Effector CD4-positive, alpha-beta T cell (primary cell): ENCODE data around the gene FAM107B.
"Not testable (repeated sequence)": the region's sequence is repeated elsewhere in the genome, so short reads cannot be mapped to it uniquely, and the experiment has no call there.

ENCODE experiments used
- DNase-seq: peaks from one replicate; pipeline ENCODE4 v3.0.0-alpha.2; 2020

Gene FAM107B

DNA sequence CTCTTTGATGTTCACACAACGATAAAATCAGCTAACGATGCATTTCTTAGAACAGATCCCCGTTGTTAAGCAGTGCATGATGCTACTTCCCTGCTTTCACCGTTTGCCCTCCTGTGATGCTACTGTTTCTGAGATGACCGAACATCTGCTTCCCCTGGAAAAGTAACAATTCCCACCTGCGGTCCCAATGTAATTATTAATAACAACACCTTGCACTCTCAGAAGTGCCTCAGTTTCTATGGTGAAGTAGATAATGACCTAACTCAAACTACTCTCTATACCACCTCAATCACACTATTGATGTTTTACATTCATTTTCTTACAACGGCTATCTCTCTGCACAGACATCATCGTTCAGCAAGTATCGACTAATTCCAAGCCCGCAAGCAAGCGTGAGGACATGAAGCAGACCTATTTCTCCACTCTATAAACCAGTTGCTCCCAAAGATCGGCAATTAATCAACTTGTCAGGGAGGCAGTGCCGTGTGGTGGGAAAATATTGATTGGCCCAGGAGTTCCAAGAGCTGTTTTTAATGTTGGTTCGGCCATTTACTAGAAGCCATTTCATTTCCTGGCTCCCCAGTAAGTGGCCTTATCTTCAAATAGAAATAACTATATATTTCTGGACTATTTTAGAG lies 42.7 kb downstream of the FAM107B start:
- no peak for DNase-seq

GRCh38 chr10:14728346-14728745 lies 46.4 kb downstream of the FAM107B start:
- DNase-seq = no peak

- no peak for DNase-seq
Measured at GRCh38 chr10:14727924-14728323, 46.8 kb downstream of the FAM107B start.

DNA sequence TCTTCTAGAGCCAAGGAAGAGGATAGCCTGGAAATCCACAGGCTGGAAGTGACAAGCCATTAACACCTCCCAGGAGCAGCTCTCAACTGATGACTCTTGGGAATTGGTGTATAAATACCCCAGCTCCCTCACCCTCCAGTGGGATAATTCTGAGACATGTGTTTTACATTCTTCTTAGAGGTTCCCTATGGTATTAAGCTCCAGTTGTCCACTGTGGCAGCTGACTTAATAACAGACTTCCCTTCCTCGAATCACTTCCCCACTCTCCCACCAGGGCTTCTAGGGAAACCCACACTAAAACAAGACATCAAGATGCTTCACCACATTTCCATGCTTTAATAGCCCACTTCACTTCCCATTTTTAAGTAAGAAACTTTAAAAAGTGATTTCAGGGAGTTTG lies 47.2 kb downstream of the FAM107B start:
- no peak for DNase-seq

- DNase-seq = no peak
Measured at GRCh38 chr10:14724931-14725330, 49.8 kb downstream of the FAM107B start.

- no peak for DNase-seq
Measured at GRCh38 chr10:14723052-14723689, 51.5 kb downstream of the FAM107B start.

GRCh38 chr10:14717552-14717951 lies 57.1 kb downstream of the FAM107B start:
- DNase-seq = no peak

GRCh38 chr10:14712991-14713424 lies 61.7 kb downstream of the FAM107B start:
- DNase-seq = no peak

GRCh38 chr10:14709344-14709743 lies 65.4 kb downstream of the FAM107B start:
- not testable (repeated sequence) for DNase-seq

DNA sequence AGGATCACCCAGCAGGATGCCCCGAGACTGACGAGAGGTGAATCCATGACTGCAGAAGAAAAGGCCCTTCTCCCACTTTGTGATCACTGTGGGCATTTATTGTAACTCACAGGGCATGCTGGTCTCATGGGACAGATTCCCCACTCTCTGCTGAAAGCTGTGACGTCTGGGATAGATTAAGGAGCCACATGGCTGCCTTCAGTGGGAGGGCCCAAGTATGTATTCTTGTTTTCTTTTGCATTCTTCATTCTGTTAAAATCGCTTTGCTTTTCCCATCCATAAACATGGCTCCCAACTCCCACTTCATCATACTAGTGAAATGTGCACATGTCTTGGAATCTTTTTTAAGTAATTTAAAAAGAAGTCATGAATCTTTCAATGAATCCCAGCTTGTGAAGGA lies 67.2 kb downstream of the FAM107B start:
- DNase-seq = no peak

- DNase-seq = no peak
Measured at GRCh38 chr10:14705548-14706230, 69.0 kb downstream of the FAM107B start.

- no peak for DNase-seq
Measured at GRCh38 chr10:14703631-14704001, 71.1 kb downstream of the FAM107B start.

- DNase-seq = no peak
Measured at GRCh38 chr10:14701466-14701865, 73.2 kb downstream of the FAM107B start.

DNA sequence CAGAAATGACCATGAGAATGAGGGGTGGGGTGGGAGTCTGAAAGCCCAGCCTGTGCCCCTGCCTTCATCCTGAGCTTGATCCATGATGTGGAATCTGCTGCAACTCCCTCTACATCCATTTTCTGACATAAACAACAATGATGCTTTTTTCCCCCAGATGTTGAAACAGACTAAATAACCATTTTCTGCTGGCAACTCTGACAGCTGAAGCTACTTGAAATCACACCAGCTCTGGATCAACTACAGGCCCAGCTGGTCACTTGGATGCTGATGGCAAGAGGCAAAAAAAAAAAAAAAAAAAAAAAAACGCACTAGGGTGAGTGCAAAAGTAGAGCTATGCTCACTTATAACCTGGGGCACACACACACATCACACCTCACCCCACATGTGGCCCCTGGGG lies 74.2 kb downstream of the FAM107B start:
- no peak for DNase-seq

DNA sequence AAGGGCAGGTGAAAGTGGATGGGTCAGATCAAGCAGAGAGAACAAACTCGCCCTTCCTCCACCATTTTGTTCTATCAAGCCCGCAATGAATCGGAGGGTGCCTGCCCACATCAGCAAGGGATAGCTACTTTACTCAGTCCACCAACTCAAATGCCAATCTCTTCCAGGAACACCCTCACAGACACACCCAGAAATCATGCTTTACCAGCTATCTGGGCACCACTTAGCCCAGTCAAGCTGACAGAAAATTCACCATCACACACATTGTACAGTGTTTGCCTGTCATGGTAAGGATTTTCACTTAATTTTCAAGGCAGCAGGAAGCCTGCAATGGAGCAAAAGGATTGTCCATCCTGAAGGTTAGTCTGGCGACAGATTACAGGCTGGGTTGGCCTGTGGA lies 75.2 kb downstream of the FAM107B start:
- no peak for DNase-seq

DNA sequence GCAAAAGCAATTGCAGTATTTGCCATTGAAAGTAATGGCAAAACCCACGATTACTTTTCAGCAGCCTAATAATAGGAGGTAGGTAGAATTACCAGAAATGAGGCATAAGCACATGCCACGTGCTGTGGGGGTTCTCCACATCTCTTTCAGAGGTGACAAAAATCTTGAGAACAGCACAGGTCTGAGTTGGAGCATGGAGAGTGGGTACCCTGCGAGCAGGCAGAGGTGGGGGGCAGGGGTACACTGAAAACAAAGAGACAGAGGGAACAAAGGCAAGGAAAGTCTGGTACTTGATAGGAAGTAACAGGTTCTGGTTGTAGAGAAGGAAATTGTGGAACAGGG lies 75.9 kb downstream of the FAM107B start:
- no peak for DNase-seq

- DNase-seq = no peak
Measured at GRCh38 chr10:14698111-14698828, 76.4 kb downstream of the FAM107B start.

DNA sequence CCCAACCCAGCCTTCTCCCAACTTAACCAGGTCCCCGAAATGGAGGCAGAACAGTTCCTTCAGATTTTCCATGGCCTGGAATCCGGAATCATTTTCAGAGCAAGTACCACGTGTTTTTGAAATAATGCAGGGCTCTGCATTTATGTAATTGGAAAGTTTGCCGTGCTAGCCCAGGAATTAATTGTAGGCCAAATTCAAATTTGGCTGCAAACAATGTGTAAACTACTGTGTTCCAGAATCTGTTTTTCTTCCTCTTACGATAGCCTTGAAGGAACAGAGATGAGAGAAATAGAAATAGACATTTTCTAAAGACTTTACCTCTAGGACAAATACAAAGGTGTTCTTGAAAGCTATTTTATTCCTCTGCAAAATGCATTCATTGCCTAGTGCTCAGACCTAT lies 77.4 kb downstream of the FAM107B start:
- DNase-seq = no peak

DNA sequence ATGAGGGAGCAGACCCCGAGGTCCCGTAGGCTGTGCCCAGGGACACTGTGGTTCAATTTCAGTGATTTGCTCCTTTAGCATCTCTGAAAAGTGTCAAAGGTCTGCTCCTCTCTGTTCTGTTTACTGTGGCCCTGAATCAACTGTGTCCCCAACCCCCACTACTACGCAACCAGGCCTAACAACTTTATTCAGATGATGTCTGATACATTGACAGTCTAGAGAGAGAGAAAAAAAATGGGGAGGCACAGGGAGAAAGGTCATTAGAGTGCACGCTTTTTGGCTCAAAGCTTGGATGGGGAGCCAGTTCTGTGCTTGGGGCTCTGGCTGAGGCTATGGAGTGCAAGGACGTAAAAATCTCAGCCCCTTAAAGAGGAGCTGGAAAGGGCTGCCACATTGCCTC lies 77.9 kb downstream of the FAM107B start:
- DNase-seq = no peak

GRCh38 chr10:14695847-14696480 lies 78.7 kb downstream of the FAM107B start:
- no peak for DNase-seq

DNA sequence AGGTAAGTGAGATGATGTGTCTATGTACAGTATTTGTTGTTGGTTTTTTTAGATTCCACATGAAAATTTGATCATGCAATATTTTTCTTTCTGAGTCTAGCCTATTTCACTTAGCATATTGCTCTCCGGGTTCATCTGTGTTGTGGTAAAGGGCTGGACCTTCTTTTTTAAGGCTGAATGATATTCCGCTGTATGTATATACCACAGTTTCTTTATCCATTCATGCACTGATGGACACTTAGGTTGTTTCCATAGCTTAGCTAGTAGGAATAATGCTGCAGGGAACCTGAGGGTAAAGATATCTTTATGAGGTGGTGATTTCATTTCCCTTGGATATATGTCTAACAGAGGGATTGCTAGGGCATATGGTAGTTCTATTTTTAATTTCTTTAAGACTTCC lies 80.8 kb downstream of the FAM107B start:
- no peak for DNase-seq

DNA sequence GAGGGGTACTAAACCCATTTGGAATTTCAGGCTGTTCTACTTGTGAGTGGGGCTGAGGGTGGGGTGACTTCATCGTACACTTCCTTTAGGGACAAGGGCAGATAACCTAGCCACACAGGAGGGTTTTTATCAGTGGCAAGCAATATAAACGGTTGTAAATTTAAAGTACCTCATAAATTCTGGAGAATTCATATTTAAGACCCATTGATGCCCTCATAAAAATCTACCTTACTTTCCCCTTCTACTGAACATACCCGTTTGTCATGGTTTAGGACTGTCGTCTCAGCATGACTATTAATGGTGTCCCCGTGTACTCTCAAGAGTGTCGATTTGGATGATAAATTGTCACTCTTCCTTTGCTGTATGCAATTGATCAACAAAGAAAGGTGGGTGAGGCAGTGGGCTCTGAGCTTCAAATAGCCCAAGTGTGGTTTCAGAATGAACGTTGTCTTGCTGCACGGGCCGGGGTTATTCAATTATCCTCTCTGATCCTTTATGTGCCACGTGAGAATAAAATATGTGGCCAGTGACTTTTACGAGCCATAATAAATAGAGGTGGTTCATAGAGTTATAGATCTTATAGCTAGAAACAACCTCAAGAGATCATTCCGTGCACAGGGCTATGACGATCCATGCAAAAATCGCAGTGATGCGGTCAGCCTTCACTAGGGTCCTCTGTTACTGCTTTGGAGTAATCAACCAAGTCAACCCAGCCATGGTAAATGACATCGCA lies 82.2 kb downstream of the FAM107B start:
- no peak for DNase-seq

- DNase-seq = no peak
Measured at GRCh38 chr10:14691359-14691758, 83.3 kb downstream of the FAM107B start.
